Nephron progenitor cell (in vitro differentiated cells): ENCODE data around the gene WBP4.
"Not testable (repeated sequence)": the region's sequence is repeated elsewhere in the genome, so short reads cannot be mapped to it uniquely, and the experiment has no call there.

ENCODE experiments used
- DNase-seq: peaks from one replicate; pipeline ENCODE4 v3.0.0; 2021
- H3K27ac Mint-ChIP-seq: 2 replicates; pipeline ENCODE4 v1.8.0; 2021; ENCODE audit warnings: mild to moderate bottlenecking, moderate library complexity, mixed read lengths
- H3K27me3 Mint-ChIP-seq: 2 replicates; pipeline ENCODE4 v1.8.0; 2021; ENCODE audit warnings: mild to moderate bottlenecking, low read depth, mixed read lengths; ENCODE audit not compliant: poor library complexity
- H3K36me3 Mint-ChIP-seq: 2 replicates; pipeline ENCODE4 v1.8.0; 2021; ENCODE audit warnings: low read depth, mixed read lengths
- H3K4me1 Mint-ChIP-seq: 2 replicates; pipeline ENCODE4 v1.8.0; 2021; ENCODE audit warnings: mixed read lengths
- H3K4me3 Mint-ChIP-seq: 2 replicates; pipeline ENCODE4 v1.8.0; 2021; ENCODE audit warnings: mild to moderate bottlenecking, moderate library complexity, mixed read lengths
- H3K9me3 Mint-ChIP-seq: 2 replicates; pipeline ENCODE4 v1.8.0; 2021; ENCODE audit warnings: mild to moderate bottlenecking, moderate library complexity, mixed read lengths
- TF ChIP-seq, protein P1 (sequence below): fragments of 200-600 bp; sonication (generic); IDR thresholded peaks from 2 replicates; pipeline ENCODE4 v1.5.0; 2021; ENCODE audit warnings: antibody characterized with exemption

The WBP4 gene

DNA sequence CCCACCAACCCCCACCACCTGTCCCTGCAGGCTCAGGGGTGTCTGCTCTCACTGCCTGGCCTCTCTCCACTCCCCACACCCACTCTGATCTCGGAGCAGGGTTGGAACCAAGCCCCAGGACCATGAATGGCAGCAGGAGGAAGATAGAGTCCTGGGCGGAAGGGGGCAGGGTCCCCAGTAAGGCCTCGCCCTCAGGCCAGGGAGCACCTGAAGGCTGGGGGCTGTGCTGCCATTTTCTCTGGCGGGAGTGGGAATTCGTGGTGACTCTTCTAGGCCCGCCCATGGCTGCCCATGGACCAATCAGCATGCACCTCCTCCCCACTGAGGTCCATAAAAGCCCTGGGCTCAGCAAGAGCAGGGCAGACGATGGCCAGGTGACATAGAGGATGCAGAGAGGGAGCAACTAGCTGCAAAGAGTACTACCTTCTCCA lies 46.3 kb downstream of the WBP4 start:
- no peaks in the 10 kb centered on the region for H3K36me3 Mint-ChIP-seq
- H3K9me3 Mint-ChIP-seq: peaks cover 4% of the 10 kb centered on the region
- H3K27me3 Mint-ChIP-seq: peaks cover 3% of the 10 kb centered on the region
- no peak overlapping the region for H3K27ac Mint-ChIP-seq
- peak; percentile 35 for DNase-seq
- H3K4me3 Mint-ChIP-seq: no peak overlapping the region
- TF ChIP-seq, protein P1, sequence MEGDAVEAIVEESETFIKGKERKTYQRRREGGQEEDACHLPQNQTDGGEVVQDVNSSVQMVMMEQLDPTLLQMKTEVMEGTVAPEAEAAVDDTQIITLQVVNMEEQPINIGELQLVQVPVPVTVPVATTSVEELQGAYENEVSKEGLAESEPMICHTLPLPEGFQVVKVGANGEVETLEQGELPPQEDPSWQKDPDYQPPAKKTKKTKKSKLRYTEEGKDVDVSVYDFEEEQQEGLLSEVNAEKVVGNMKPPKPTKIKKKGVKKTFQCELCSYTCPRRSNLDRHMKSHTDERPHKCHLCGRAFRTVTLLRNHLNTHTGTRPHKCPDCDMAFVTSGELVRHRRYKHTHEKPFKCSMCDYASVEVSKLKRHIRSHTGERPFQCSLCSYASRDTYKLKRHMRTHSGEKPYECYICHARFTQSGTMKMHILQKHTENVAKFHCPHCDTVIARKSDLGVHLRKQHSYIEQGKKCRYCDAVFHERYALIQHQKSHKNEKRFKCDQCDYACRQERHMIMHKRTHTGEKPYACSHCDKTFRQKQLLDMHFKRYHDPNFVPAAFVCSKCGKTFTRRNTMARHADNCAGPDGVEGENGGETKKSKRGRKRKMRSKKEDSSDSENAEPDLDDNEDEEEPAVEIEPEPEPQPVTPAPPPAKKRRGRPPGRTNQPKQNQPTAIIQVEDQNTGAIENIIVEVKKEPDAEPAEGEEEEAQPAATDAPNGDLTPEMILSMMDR: no peak
- no peaks in the 10 kb centered on the region for H3K4me1 Mint-ChIP-seq

DNA sequence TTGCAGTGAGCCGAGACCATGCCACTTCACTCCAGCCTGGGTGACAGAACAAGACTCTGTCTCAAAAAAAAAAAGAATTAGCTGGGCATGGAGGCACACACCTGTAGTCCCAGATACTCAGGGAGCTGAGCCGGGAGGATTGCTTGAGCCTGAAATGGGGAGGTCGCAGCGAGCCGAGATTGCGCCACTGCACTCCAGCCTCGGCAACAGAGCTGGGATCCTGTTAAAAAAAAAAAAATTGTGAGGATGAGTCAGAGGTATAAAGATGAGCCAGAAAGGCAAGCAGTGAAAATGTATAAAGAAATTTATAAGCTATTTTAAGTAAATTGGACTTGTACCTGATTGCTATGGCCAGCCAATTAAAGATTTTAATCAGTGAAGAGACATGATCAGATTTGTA lies 50.1 kb downstream of the WBP4 start:
- no peaks in the 10 kb centered on the region for H3K4me1 Mint-ChIP-seq
- peaks cover 4% of the 10 kb centered on the region for H3K9me3 Mint-ChIP-seq
- TF ChIP-seq, protein P1: no peak
- H3K27me3 Mint-ChIP-seq: peaks cover 3% of the 10 kb centered on the region
- no peak overlapping the region for H3K4me3 Mint-ChIP-seq
- no peaks in the 10 kb centered on the region for H3K36me3 Mint-ChIP-seq
- DNase-seq: no peak
- no peak overlapping the region for H3K27ac Mint-ChIP-seq

DNA sequence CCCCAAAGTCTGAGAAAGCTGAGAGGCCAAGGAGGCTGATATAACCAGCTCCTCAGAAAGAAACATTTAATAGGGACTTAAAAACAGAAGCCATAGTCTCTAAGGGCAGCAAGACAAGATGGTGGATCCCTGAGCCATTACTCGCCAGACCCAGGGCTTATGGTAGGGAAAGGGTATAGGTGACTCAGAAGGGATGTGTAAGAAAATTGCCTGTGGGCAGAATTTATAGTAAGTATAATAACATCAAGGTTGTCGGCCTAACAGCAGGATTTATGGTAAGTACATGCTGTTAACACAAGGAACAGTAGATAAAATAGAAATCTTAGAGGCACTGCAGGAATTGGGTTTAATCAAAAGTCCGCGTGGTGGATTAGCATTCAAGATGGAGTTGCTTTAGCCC lies 56.6 kb downstream of the WBP4 start:
- H3K36me3 Mint-ChIP-seq: no peaks in the 10 kb centered on the region
- no peaks in the 10 kb centered on the region for H3K4me1 Mint-ChIP-seq
- H3K27me3 Mint-ChIP-seq: peaks cover 3% of the 10 kb centered on the region
- DNase-seq: no peak
- no peak overlapping the region for H3K27ac Mint-ChIP-seq
- TF ChIP-seq, protein P1: no peak
- H3K9me3 Mint-ChIP-seq: no peaks in the 10 kb centered on the region
- H3K4me3 Mint-ChIP-seq: no peak overlapping the region

DNA sequence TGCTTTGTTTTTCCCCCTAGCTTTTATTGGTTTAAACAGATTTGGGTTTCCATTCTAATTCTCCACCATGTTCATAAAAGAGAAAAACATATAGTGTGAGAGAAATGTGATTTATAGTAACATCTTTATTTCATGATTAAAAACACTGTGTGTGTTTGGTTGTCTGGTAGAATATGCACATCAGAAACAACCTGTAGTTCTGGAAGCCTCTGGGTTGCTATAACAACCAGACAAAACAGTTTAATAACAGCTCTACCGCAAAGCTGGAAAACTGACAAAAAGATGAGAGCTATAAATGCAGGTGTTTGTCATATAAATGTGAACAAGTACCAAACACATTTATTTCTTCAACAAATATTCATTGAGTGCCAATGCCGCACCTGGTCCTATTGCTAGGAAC lies 61.5 kb downstream of the WBP4 start:
- Mint-ChIP-seq H3K4me3 (no peak overlapping the region), H3K4me1 (no peaks in the 10 kb centered on the region), H3K9me3 (peaks cover 5% of the 10 kb centered on the region), H3K27me3 (peaks cover 8% of the 10 kb centered on the region), H3K36me3 (peaks cover 23% of the 10 kb centered on the region), H3K27ac (no peak overlapping the region)
- DNase-seq: no peak
- TF ChIP-seq, protein P1: no peak

DNA sequence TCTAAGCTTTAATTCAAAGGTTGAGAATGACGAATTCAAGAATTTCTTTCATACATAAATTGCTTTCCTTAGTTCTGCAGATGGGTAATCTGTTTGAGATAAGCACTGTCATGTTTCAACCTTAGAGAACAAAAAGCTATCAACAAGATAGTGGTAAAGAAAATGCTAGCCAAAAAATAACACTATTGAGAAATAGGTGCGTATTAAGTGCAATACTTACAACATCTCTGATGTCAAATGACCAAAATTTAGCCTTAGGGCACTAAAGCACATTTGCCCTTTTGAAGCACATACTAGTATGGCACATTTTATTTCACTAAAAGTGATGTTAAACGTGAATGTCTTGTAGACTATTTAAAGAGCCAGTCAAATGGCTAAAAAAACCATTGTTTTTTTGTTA lies 66.4 kb downstream of the WBP4 start:
- Mint-ChIP-seq H3K4me3 (no peak overlapping the region), H3K4me1 (peaks cover 25% of the 10 kb centered on the region), H3K27me3 (peaks cover 4% of the 10 kb centered on the region), H3K36me3 (peaks cover 54% of the 10 kb centered on the region), H3K9me3 (peaks cover 22% of the 10 kb centered on the region), H3K27ac (no peak overlapping the region)
- DNase-seq: no peak
- TF ChIP-seq, protein P1: no peak

DNA sequence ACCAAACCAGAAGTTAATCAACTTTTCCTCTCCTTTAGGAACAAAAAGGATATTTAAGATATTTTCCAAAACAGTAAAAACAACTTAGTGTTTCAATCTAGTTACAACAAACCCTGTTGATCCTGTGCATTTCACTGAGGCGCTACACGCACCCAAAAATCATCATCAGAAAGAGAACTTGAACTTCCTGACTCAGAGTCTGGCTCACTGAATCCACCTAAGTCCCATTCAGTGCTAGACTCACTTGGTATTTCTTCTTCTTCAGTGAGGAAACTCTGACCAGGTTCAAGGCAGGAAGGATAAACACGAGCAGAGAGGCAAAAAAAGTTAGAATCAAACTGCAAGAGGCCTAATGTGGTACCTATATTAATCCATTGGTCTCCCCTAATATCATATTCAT lies 69.0 kb downstream of the WBP4 start:
- H3K27ac Mint-ChIP-seq: no peak overlapping the region
- H3K36me3 Mint-ChIP-seq: peaks cover 49% of the 10 kb centered on the region
- H3K4me1 Mint-ChIP-seq: peaks cover 40% of the 10 kb centered on the region
- H3K27me3 Mint-ChIP-seq: no peaks in the 10 kb centered on the region
- H3K9me3 Mint-ChIP-seq: peaks cover 22% of the 10 kb centered on the region
- H3K4me3 Mint-ChIP-seq: peak overlapping the region; percentile 96
- no peak for DNase-seq
- TF ChIP-seq, protein P1: no peak

DNA sequence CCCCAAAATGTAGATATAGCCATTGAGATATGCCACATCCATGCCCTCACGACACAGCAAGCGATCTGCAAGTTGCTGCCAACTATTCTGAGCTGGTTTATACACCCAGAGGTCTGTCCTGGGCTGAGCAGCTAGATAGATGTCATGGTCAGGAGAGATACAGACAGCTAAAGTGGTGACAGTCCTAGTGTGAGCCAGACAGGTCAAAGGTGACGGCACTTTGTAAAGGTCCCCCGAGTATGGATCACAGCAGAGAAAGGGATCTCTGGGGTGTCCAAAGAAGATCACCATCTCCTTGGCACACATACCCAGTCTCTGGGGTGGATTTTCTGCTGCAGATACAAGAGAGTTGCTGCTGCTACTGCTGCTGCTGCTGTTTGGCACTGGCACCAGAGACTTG lies 69.9 kb downstream of the WBP4 start:
- H3K27ac Mint-ChIP-seq, DNase-seq: not testable (repeated sequence)
- H3K4me1 Mint-ChIP-seq: peaks cover 40% of the 10 kb centered on the region

DNA sequence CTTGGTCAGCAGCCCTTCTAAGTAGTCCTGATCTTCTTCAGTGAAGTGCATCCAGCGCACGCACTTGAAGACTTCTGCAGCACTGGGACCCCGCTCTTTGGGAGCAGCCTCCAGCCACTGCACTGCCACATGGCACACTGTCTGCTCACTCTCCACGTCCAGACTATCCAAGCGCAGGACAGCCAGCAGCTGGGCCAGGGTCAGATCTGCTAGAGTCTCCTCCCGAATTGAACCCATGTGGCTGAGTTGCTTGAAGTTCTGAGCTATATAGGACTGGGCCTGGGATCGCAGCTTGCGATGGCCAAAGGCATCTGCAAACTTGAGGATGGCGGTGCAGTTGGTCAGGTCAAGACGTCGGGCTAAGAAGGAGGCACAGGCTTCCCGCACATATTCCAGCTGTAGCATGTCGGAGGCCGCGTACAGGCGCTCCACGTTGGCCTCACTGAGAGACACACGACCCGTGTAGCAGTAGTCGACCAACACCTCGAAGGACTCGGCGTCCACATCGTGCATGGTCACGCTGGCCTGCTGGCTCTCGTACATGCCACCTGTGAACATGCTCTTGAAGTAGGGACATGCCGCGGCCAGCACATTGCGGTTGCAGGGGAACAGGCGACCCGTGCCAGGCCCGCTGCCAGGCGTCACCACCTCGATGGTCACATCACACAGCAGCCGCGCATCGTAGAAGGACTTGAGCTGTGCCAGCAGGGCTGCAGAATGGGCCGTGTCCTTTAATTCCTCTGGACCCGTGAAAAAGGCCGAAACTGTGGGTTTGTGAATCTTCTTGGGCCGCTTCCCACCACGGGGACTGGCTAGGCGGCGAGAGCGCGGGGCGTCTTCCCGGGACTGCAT lies 70.6 kb downstream of the WBP4 start:
- Mint-ChIP-seq H3K36me3 (peaks cover 37% of the 10 kb centered on the region), H3K4me3 (peak overlapping the region; percentile 96), H3K27ac (peak overlapping the region; percentile 92), H3K4me1 (peaks cover 40% of the 10 kb centered on the region), H3K9me3 (peaks cover 17% of the 10 kb centered on the region)
- DNase-seq, H3K27me3 Mint-ChIP-seq: not testable (repeated sequence)

More for the DNA sequence above, 69.9 kb downstream of the WBP4 start:
- H3K27me3 Mint-ChIP-seq: not testable (repeated sequence)
- Mint-ChIP-seq H3K4me3 (peak overlapping the region; percentile 96), H3K36me3 (peaks cover 44% of the 10 kb centered on the region), H3K9me3 (peaks cover 21% of the 10 kb centered on the region)
